HCT116 (cell line): ENCODE measurements around the gene TECPR1. TPM values are rescaled to one million over a fixed set of nuclear protein-coding genes. Genes with fewer than 3 reads are reported as not detected.

Source experiments
- ATAC-seq: fragments of 200-7000 bp; cut with Tn5 transposase; 2 replicates; pipeline ENCODE4 v1.9.1; 2020; ENCODE audit warnings: mild to moderate bottlenecking, moderate library complexity
- BruUV-seq: library from RNA; stranded (reverse); fragments of 400-500 nt; replicated peaks from 2 replicates; lab custom pipeline; 2021; lab: Mats Ljungman, UMichigan
- CTCF ChIA-PET: fragments of 300-600 bp; sonication (Branson Sonifier 250); formaldehyde crosslinking; loops from one replicate; lab custom pipeline; 2021; ENCODE audit warnings: antibody characterized with exemption; lab: Charles Lee
- POLR2A ChIA-PET: fragments of 300-600, 350-600 bp; sonication (Branson Sonifier 250); formaldehyde crosslinking; loops from one replicate; lab custom pipeline; 2021; ENCODE audit warnings: antibody characterized with exemption; lab: Charles Lee
- RAD21 ChIA-PET, 2 experiments: fragments of 300-600 bp; sonication (Branson Sonifier 250); formaldehyde crosslinking; loops; one replicate each; lab custom pipeline; 2023; ENCODE audit warnings: low total read pairs in 2 of 2; ENCODE audit not compliant: uncharacterized antibody in 2 of 2, unreplicated experiment in 2 of 2, low non-redundant PET in 1 of 2; lab: Charles Lee
- DNase-seq: peaks from one replicate; pipeline ENCODE4 v3.0.0-alpha.2; 2010; ENCODE audit warnings: low read depth, low spot score
- H2AFZ ChIP-seq: fragments of 200-600 bp; shearing (Covaris generic), sonication (generic); 2 replicates; pipeline ENCODE4 v1.6.1; 2017; ENCODE audit warnings: low read depth, mixed run types, mixed read lengths, antibody characterized with exemption, low read length; ENCODE audit not compliant: poor library complexity, severe bottlenecking
- H3K27ac ChIP-seq: 2 replicates; pipeline ENCODE4 v1.5.1; 2012; ENCODE audit warnings: low read depth, low read length
- H3K27me3 ChIP-seq: fragments of 200-600 bp; sonication (generic); 2 replicates; pipeline ENCODE4 v1.6.1; 2016; ENCODE audit warnings: mixed run types, low read length, mixed read lengths; ENCODE audit not compliant: insufficient read depth
- H3K36me3 ChIP-seq, 2 experiments: fragments of 200-500 bp in 1 of 2; fragments of 200-600 bp in 1 of 2; sonication (Bioruptor generic) in 1 of 2; sonication (generic) in 1 of 2; 2 replicates each; pipeline versions ENCODE4 v1.5.1 to v1.6.1; 2014 to 2016; ENCODE audit warnings: low read length in 2 of 2, inconsistent platforms in 1 of 2, mixed read lengths in 1 of 2, mixed run types in 1 of 2; ENCODE audit not compliant: insufficient read depth in 2 of 2, control insufficient read depth in 1 of 2
- H3K4me1 ChIP-seq, 2 experiments: fragments of 200-600 bp in 1 of 2; sonication (generic) in 1 of 2; 2 replicates each; pipeline versions ENCODE4 v1.5.1 to v1.6.1; 2012 to 2017; ENCODE audit warnings: low read length in 2 of 2, inconsistent platforms in 1 of 2, mild to moderate bottlenecking in 1 of 2, mixed read lengths in 1 of 2, mixed run types in 1 of 2, moderate library complexity in 1 of 2; ENCODE audit not compliant: insufficient read depth in 2 of 2, control insufficient read depth in 1 of 2
- H3K4me2 ChIP-seq: fragments of 200-600 bp; sonication (generic); 2 replicates; pipeline ENCODE4 v1.6.1; 2017; ENCODE audit warnings: mixed run types, low read length, mixed read lengths
- H3K4me3 ChIP-seq, 2 experiments: fragments of 200-600 bp in 1 of 2; sonication (generic) in 1 of 2; replicated peaks in 1 of 2; 2 replicates each; pipeline ENCODE4 v1.5.1; 2011 to 2016; ENCODE audit warnings: low read length in 2 of 2, control low read depth in 1 of 2, low read depth in 1 of 2, mild to moderate bottlenecking in 1 of 2, mixed read lengths in 1 of 2, mixed run types in 1 of 2
- H3K79me2 ChIP-seq: fragments of 200-600 bp; sonication (generic); 2 replicates; pipeline ENCODE4 v1.6.1; 2017; ENCODE audit warnings: mild to moderate bottlenecking, mixed run types, low read length, moderate library complexity, mixed read lengths; ENCODE audit not compliant: insufficient read depth
- H3K9ac ChIP-seq: fragments of 200-600 bp; sonication (generic); 2 replicates; pipeline ENCODE4 v1.6.1; 2016; ENCODE audit warnings: low read length, mixed read lengths
- H3K9me2 ChIP-seq: fragments of 200-600 bp; sonication (generic), shearing (Covaris generic); 2 replicates; pipeline ENCODE4 v1.6.1; 2017; ENCODE audit warnings: mixed run types, mild to moderate bottlenecking, moderate library complexity; ENCODE audit not compliant: insufficient read depth
- H3K9me3 ChIP-seq, 2 experiments: fragments of 200-500 bp in 1 of 2; fragments of 200-600 bp in 1 of 2; sonication (Bioruptor generic) in 1 of 2; sonication (generic) in 1 of 2; 2 replicates each; pipeline ENCODE4 v1.6.1; 2014 to 2017; ENCODE audit warnings: low read length in 2 of 2, mixed read lengths in 2 of 2, inconsistent platforms in 1 of 2, low read depth in 1 of 2, mild to moderate bottlenecking in 1 of 2, mixed run types in 1 of 2, moderate library complexity in 1 of 2; ENCODE audit not compliant: control insufficient read depth in 1 of 2, insufficient read depth in 1 of 2
- H4K20me1 ChIP-seq: fragments of 200-600 bp; sonication (generic), shearing (Covaris generic); 2 replicates; pipeline ENCODE4 v1.6.1; 2017; ENCODE audit warnings: mixed run types, mild to moderate bottlenecking, moderate library complexity; ENCODE audit not compliant: insufficient read depth
- CTCF ChIP-seq, 3 experiments: fragments of 200-600 bp in 1 of 3; sonication (generic) in 1 of 3; IDR thresholded peaks in 2 of 3; conservative IDR thresholded peaks in 1 of 3; 2 replicates each; pipeline ENCODE4 v1.5.1; 2012 to 2017; ENCODE audit warnings: low read depth in 2 of 3, low read length in 2 of 3, antibody characterized with exemption in 1 of 3, borderline replicate concordance in 1 of 3, control low read depth in 1 of 3, mild to moderate bottlenecking in 1 of 3, mixed read lengths in 1 of 3, mixed run types in 1 of 3, moderate library complexity in 1 of 3; ENCODE audit not compliant: insufficient read depth in 1 of 3
- EZH2phosphoT487 ChIP-seq: fragments of 200-600 bp; IDR thresholded peaks from 2 replicates; pipeline ENCODE4 v1.6.1; 2018; ENCODE audit warnings: antibody characterized with exemption, borderline replicate concordance
- JUND ChIP-seq: IDR thresholded peaks from 2 replicates; pipeline ENCODE4 v1.6.1; 2012
- MAX ChIP-seq: IDR thresholded peaks from 2 replicates; pipeline ENCODE4 v1.6.1; 2012
- POLR2AphosphoS5 ChIP-seq: IDR thresholded peaks from 2 replicates; pipeline ENCODE4 v1.6.1; 2011; ENCODE audit warnings: mild to moderate bottlenecking, low read depth, low read length, moderate library complexity
- intact Hi-C: fragments of 100-400 bp; cut with micrococcal nuclease; formaldehyde crosslinking; loops from 2 replicates; pipeline ENCODE4 v1.10.0; 2022
- total RNA-seq: library from RNA; stranded (reverse); gene quantifications from one replicate; pipeline ENCODE4 v1.2.1, GENCODE V29; 2021; ENCODE audit not compliant: unreplicated experiment

The TECPR1 gene
- total RNA-seq, 1 experiment from 2014 or later, result 19.9 TPM

DNA sequence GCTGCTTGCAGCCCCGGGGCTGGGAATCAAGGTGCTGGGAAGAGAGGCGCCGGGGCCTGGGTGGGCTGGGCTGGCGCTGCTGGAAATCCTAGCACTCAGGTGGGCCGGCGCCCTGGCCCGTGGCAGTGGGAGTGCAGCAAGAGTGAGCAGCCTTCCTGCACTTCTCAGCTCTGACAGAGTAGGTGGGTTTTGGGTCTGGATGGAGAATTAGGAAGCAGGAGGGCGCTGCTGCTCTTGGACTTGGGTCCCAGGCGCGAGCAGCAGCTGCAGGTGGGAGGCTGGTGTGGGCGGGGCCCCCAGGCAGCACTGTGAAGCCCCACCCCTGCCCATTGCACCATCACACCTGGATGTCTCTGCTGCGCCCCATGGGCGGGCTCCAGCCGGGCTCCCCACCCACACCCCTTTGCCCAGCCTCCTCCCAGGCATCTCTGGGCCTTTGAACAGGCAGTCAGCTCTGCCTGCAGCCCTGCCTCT, 35.5 kb upstream of the TECPR1 start:
- Histone ChIP-seq H4K20me1 (peaks cover 3% of the 10 kb centered on the region; the same call in 1 of the 2 replicates), H3K9me2 (no peaks in the 10 kb centered on the region), H3K9me3 (no peaks in the 10 kb centered on the region), H3K4me2 (peak overlapping the region; percentile 95), H2AFZ (no peak overlapping the region), H3K9ac (peak overlapping the region; percentile 95; the same call in 1 of the 2 replicates), H3K36me3 (peaks cover 6 to 13% of the 10 kb centered on the region in 2 experiments; a peak in 2 of 4 replicates), H3K79me2 (peaks cover 96% of the 10 kb centered on the region)
- RAD21 ChIA-PET, result no interaction called here
- ATAC-seq (peak; percentile 50), DNase-seq (no peak)
- CTCF ChIA-PET, result interaction anchor here (1.0 to 1.3 kb wide), 2 partner anchors 266 to 458 kb away, joined by 3 read pairs; no protein-coding TSS in a partner anchor
- intact Hi-C loops, result no loop called here
- TF ChIP-seq EZH2phosphoT487, result no peak
- TF ChIP-seq CTCF (IDR thresholded peaks at IDR 0.05 in 2 of 3, conservative IDR thresholded peaks at IDR 0.05 in 1 of 3; ENCODE audit: borderline replicate concordance in 1 of 3, insufficient read depth in 1 of 3, low read depth in 2 of 3, low read length in 2 of 3), result no peak
- no peak for TF ChIP-seq JUND
- 0 out of 2 replicates have a peak, but pooled peaks have one; percentile 17 for TF ChIP-seq POLR2AphosphoS5
- TF ChIP-seq MAX, result no peak
- TF ChIP-seq, all 23 proteins: peak for 1
- no peak overlapping the region for H3K4me3 ChIP-seq
- no TSS peak for BruUV-seq
- H3K4me1 ChIP-seq, result peaks cover 42 to 67% of the 10 kb centered on the region in 2 experiments
- POLR2A ChIA-PET, result no interaction called here
- H3K27me3 ChIP-seq, result no peaks in the 10 kb centered on the region
- H3K27ac ChIP-seq, result peak overlapping the region; percentile 68; the same call in 1 of the 2 replicates
